ENCODE measurements around the gene NAPA.

Gene NAPA

GRCh38 chr19:47492571-47493377, 22.1 kb downstream of the NAPA start:
- no peak for DNase-seq (ENCODE audit: low read depth in 1 of 2, low spot score in 1 of 2)
- H3K27me3 ChIP-seq (ENCODE audit: insufficient read depth, poor library complexity, severe bottlenecking) = no peaks in the 10 kb centered on the region
- no peak overlapping the region for H3K4me3 ChIP-seq (replicated peaks; ENCODE audit: insufficient read depth, low read length)
- TF ChIP-seq REST (IDR thresholded peaks at IDR 0.05; ENCODE audit: insufficient replicate concordance, low read depth) = no peak
- TF ChIP-seq POLR2AphosphoS5 (IDR thresholded peaks at IDR 0.05; ENCODE audit: low read depth) = no peak
- TF ChIP-seq GABPA (IDR thresholded peaks at IDR 0.05; ENCODE audit: low read depth) = no peak
- no peak overlapping the region for H3K27ac ChIP-seq (replicated peaks)

GRCh38 chr19:47492137-47492533, 22.7 kb downstream of the NAPA start:
- no peak for DNase-seq (ENCODE audit: low read depth in 1 of 2, low spot score in 1 of 2)
- Histone ChIP-seq H3K27ac (replicated peaks) (no peak overlapping the region), H3K4me3 (replicated peaks; ENCODE audit: insufficient read depth, low read length) (no peak overlapping the region), H3K27me3 (ENCODE audit: insufficient read depth, poor library complexity, severe bottlenecking) (no peaks in the 10 kb centered on the region)
- TF ChIP-seq GABPA (IDR thresholded peaks at IDR 0.05; ENCODE audit: low read depth) = no peak
- TF ChIP-seq REST (IDR thresholded peaks at IDR 0.05; ENCODE audit: insufficient replicate concordance, low read depth) = no peak
- TF ChIP-seq, protein P1, sequence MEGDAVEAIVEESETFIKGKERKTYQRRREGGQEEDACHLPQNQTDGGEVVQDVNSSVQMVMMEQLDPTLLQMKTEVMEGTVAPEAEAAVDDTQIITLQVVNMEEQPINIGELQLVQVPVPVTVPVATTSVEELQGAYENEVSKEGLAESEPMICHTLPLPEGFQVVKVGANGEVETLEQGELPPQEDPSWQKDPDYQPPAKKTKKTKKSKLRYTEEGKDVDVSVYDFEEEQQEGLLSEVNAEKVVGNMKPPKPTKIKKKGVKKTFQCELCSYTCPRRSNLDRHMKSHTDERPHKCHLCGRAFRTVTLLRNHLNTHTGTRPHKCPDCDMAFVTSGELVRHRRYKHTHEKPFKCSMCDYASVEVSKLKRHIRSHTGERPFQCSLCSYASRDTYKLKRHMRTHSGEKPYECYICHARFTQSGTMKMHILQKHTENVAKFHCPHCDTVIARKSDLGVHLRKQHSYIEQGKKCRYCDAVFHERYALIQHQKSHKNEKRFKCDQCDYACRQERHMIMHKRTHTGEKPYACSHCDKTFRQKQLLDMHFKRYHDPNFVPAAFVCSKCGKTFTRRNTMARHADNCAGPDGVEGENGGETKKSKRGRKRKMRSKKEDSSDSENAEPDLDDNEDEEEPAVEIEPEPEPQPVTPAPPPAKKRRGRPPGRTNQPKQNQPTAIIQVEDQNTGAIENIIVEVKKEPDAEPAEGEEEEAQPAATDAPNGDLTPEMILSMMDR (IDR thresholded peaks at IDR 0.05; ENCODE audit: insufficient read depth, low read length) = no peak
- TF ChIP-seq POLR2AphosphoS5 (IDR thresholded peaks at IDR 0.05; ENCODE audit: low read depth) = no peak
- no peak for TF ChIP-seq SPI1 (IDR thresholded peaks at IDR 0.05; ENCODE audit: borderline replicate concordance, low read depth)

- DNase-seq (ENCODE audit: low read depth in 1 of 2, low spot score in 1 of 2) = no peak
- H3K4me3 ChIP-seq (replicated peaks; ENCODE audit: insufficient read depth, low read length) = no peak overlapping the region
- no peak overlapping the region for H3K27ac ChIP-seq (replicated peaks)
- no peaks in the 10 kb centered on the region for H3K27me3 ChIP-seq (ENCODE audit: insufficient read depth, poor library complexity, severe bottlenecking)
- TF ChIP-seq POLR2AphosphoS5 (IDR thresholded peaks at IDR 0.05; ENCODE audit: low read depth) = no peak; the same call in 1 of the 2 replicates
- TF ChIP-seq SPI1 (IDR thresholded peaks at IDR 0.05; ENCODE audit: borderline replicate concordance, low read depth) = no peak
- TF ChIP-seq, protein P1 (IDR thresholded peaks at IDR 0.05; ENCODE audit: insufficient read depth, low read length) = no peak
- no peak for TF ChIP-seq REST (IDR thresholded peaks at IDR 0.05; ENCODE audit: insufficient replicate concordance, low read depth)
- no peak for TF ChIP-seq GABPA (IDR thresholded peaks at IDR 0.05; ENCODE audit: low read depth)
Observed at GRCh38 chr19:47491358-47492136, 23.3 kb downstream of the NAPA start.
